Mesenchymal stem cell (in vitro differentiated cells and primary cell): Measurements from ENCODE around the gene TSLP.

Experiments
- DNase-seq: peaks from one replicate; pipeline ENCODE4 v3.0.0-alpha.2; 2013
- H2AFZ ChIP-seq: one replicate; pipeline ENCODE4 v1.6.1; 2013; ENCODE audit warnings: low read depth, mild to moderate bottlenecking, control low read depth, inconsistent platforms, low read length, moderate library complexity
- H2AK5ac ChIP-seq: 2 replicates; pipeline ENCODE4 v1.6.1; 2013; ENCODE audit warnings: low read length, moderate library complexity, mild to moderate bottlenecking, inconsistent platforms; ENCODE audit not compliant: severe bottlenecking
- H2BK120ac ChIP-seq: one replicate; pipeline ENCODE4 v1.6.1; 2013; ENCODE audit warnings: low read depth, mild to moderate bottlenecking, inconsistent platforms, low read length, moderate library complexity
- H2BK12ac ChIP-seq, 2 experiments: one replicate each; pipeline ENCODE4 v1.6.1; 2013; ENCODE audit warnings: inconsistent platforms in 2 of 2, low read length in 2 of 2, mild to moderate bottlenecking in 2 of 2, moderate library complexity in 2 of 2, control low read depth in 1 of 2
- H2BK15ac ChIP-seq: one replicate; pipeline ENCODE4 v1.6.1; 2013; ENCODE audit warnings: mild to moderate bottlenecking, low read depth, inconsistent platforms; ENCODE audit not compliant: poor library complexity, severe bottlenecking
- H2BK5ac ChIP-seq: 2 replicates; pipeline ENCODE4 v1.6.1; 2013; ENCODE audit warnings: low read depth, mild to moderate bottlenecking, low read length, control low read depth, inconsistent platforms; ENCODE audit not compliant: poor library complexity, severe bottlenecking
- H3K14ac ChIP-seq, 2 experiments: one replicate each; pipeline ENCODE4 v1.6.1; 2013; ENCODE audit warnings: inconsistent platforms in 2 of 2, low read length in 2 of 2, control low read depth in 1 of 2, mild to moderate bottlenecking in 1 of 2, moderate library complexity in 1 of 2
- H3K18ac ChIP-seq, 2 experiments: one replicate each; pipeline ENCODE4 v1.6.1; 2013; ENCODE audit warnings: inconsistent platforms in 2 of 2, low read length in 2 of 2, control low read depth in 1 of 2, low read depth in 1 of 2, mild to moderate bottlenecking in 1 of 2
- H3K23ac ChIP-seq, 2 experiments: one replicate each; pipeline ENCODE4 v1.6.1; 2013; ENCODE audit warnings: inconsistent platforms in 2 of 2, low read length in 2 of 2, mild to moderate bottlenecking in 2 of 2, moderate library complexity in 2 of 2, control low read depth in 1 of 2
- H3K27ac ChIP-seq: 2 replicates; pipeline ENCODE4 v1.5.1; 2013; ENCODE audit warnings: mild to moderate bottlenecking, moderate library complexity, low read length, control low read depth, inconsistent platforms; ENCODE audit not compliant: poor library complexity, severe bottlenecking
- H3K27me3 ChIP-seq, 2 experiments: 2 replicates each; pipeline versions ENCODE4 v1.6.1 to v1.7.0; 2013; ENCODE audit warnings: low read length in 2 of 2, mild to moderate bottlenecking in 2 of 2, moderate library complexity in 2 of 2, control low read depth in 1 of 2, inconsistent platforms in 1 of 2; ENCODE audit not compliant: control insufficient read depth in 1 of 2, insufficient read depth in 1 of 2
- H3K36me3 ChIP-seq, 2 experiments: 2 replicates each; pipeline versions ENCODE4 v1.6.1 to v1.7.0; 2013; ENCODE audit warnings: low read length in 2 of 2, control low read depth in 1 of 2, inconsistent platforms in 1 of 2, low read depth in 1 of 2, mild to moderate bottlenecking in 1 of 2; ENCODE audit not compliant: insufficient read depth in 2 of 2, control insufficient read depth in 1 of 2
- H3K4ac ChIP-seq, 2 experiments: one replicate each; pipeline ENCODE4 v1.6.1; 2013; ENCODE audit warnings: inconsistent platforms in 2 of 2, low read length in 2 of 2, mild to moderate bottlenecking in 2 of 2, moderate library complexity in 2 of 2, control low read depth in 1 of 2, low read depth in 1 of 2
- H3K4me1 ChIP-seq: 2 replicates; pipeline ENCODE4 v1.6.1; 2013; ENCODE audit warnings: low read depth, low read length, control low read depth; ENCODE audit not compliant: control insufficient read depth, insufficient read depth
- H3K4me2 ChIP-seq: 2 replicates; pipeline ENCODE4 v1.6.1; 2013; ENCODE audit warnings: low read length, mild to moderate bottlenecking, inconsistent platforms; ENCODE audit not compliant: poor library complexity, severe bottlenecking
- H3K4me3 ChIP-seq, 2 experiments: 2 replicates each; pipeline versions ENCODE4 v1.5.1 to v1.7.0; 2013; ENCODE audit warnings: low read length in 2 of 2, mild to moderate bottlenecking in 2 of 2, control low read depth in 1 of 2, low read depth in 1 of 2; ENCODE audit not compliant: insufficient read depth in 1 of 2
- H3K79me1 ChIP-seq: replicated peaks from 2 replicates; pipeline ENCODE4 v1.6.1; 2013; ENCODE audit warnings: mild to moderate bottlenecking, control low read depth, low read length, inconsistent platforms; ENCODE audit not compliant: poor library complexity, severe bottlenecking
- H3K9ac ChIP-seq: 2 replicates; pipeline ENCODE4 v1.7.0; 2013; ENCODE audit warnings: mild to moderate bottlenecking, low read length, moderate library complexity
- H3K9me3 ChIP-seq: 2 replicates; pipeline ENCODE4 v1.7.0; 2013; ENCODE audit warnings: mild to moderate bottlenecking, low read length; ENCODE audit not compliant: control insufficient read depth
- H4K8ac ChIP-seq: one replicate; pipeline ENCODE4 v1.6.1; 2013; ENCODE audit warnings: inconsistent platforms, mild to moderate bottlenecking, low read length, moderate library complexity
- H4K91ac ChIP-seq: one replicate; pipeline ENCODE4 v1.6.1; 2013; ENCODE audit warnings: mild to moderate bottlenecking, low read length, inconsistent platforms
- WGBS: methylation state at CpG from one replicate; pipeline ENCODE4 v1.1.7; 2013; ENCODE audit warnings: mixed read lengths; 5-methylcytosine and 5-hydroxymethylcytosine counted together

Gene TSLP

GRCh38 chr5:111121926-111122325, 50.4 kb downstream of the TSLP start:
- Histone ChIP-seq H2BK5ac (no peak overlapping the region), H3K9ac (no peak overlapping the region), H3K9me3 (no peaks in the 10 kb centered on the region), H3K4me3 (no peak overlapping the region), H3K4ac (no peak overlapping the region), H4K8ac (no peak overlapping the region), H3K27ac (no peak overlapping the region), H2AK5ac (no peak overlapping the region), H3K23ac (no peak overlapping the region), H2AFZ (no peak overlapping the region), H2BK120ac (no peak overlapping the region), H3K4me2 (no peak overlapping the region), H2BK12ac (no peak overlapping the region), H3K4me1 (no peaks in the 10 kb centered on the region), H3K18ac (no peak overlapping the region), H4K91ac (no peak overlapping the region), H3K27me3 (no peaks in the 10 kb centered on the region), H3K79me1 (peaks cover 3% of the 10 kb centered on the region), H3K36me3 (peaks cover 3 to 96% of the 10 kb centered on the region in 2 experiments), H3K14ac (no peak overlapping the region), H2BK15ac (no peak overlapping the region)
- no peak for DNase-seq

GRCh38 chr5:111122398-111122797, 50.9 kb downstream of the TSLP start:
- H3K4ac ChIP-seq = no peak overlapping the region
- WGBS = 100% methylated on average over 2 of the region's 2 CpGs

GRCh38 chr5:111124793-111125192, 53.3 kb downstream of the TSLP start:
- Histone ChIP-seq H3K4me3 (no peak overlapping the region), H3K4ac (no peak overlapping the region), H2AFZ (no peak overlapping the region), H3K4me2 (no peak overlapping the region), H3K9ac (no peak overlapping the region), H3K27me3 (no peaks in the 10 kb centered on the region), H2AK5ac (no peak overlapping the region), H4K8ac (no peak overlapping the region), H2BK5ac (no peak overlapping the region), H3K79me1 (no peaks in the 10 kb centered on the region), H2BK120ac (no peak overlapping the region), H3K9me3 (no peaks in the 10 kb centered on the region), H3K36me3 (peaks cover 3 to 79% of the 10 kb centered on the region in 2 experiments), H2BK12ac (no peak overlapping the region), H3K4me1 (no peaks in the 10 kb centered on the region), H3K23ac (no peak overlapping the region), H4K91ac (no peak overlapping the region), H2BK15ac (no peak overlapping the region), H3K27ac (no peak overlapping the region), H3K18ac (no peak overlapping the region), H3K14ac (no peak overlapping the region)
- no CpG with 5 or more reads among the region's 1 CpG for WGBS
- DNase-seq = no peak

More at GRCh38 chr5:111122398-111122797, 50.9 kb downstream of the TSLP start:
- H3K18ac ChIP-seq = no peak overlapping the region
- no peak overlapping the region for H3K27ac ChIP-seq
- no peak overlapping the region for H4K8ac ChIP-seq
- no peak overlapping the region for H3K23ac ChIP-seq
- no peaks in the 10 kb centered on the region for H3K27me3 ChIP-seq
- no peak overlapping the region for H2AFZ ChIP-seq
- no peak overlapping the region for H3K14ac ChIP-seq
- H2BK120ac ChIP-seq = no peak overlapping the region
- H2BK12ac ChIP-seq = no peak overlapping the region
- no peaks in the 10 kb centered on the region for H3K4me1 ChIP-seq
- no peak overlapping the region for H3K4me2 ChIP-seq
- no peak overlapping the region for H4K91ac ChIP-seq
- DNase-seq = no peak
- H3K9ac ChIP-seq = no peak overlapping the region
- peaks cover 1% of the 10 kb centered on the region for H3K79me1 ChIP-seq
- H2BK15ac ChIP-seq = no peak overlapping the region
- no peaks in the 10 kb centered on the region for H3K9me3 ChIP-seq
- H3K36me3 ChIP-seq = peaks cover 3 to 97% of the 10 kb centered on the region in 2 experiments
- H2BK5ac ChIP-seq = no peak overlapping the region
- H2AK5ac ChIP-seq = no peak overlapping the region
- no peak overlapping the region for H3K4me3 ChIP-seq

- no peaks in the 10 kb centered on the region for H3K79me1 ChIP-seq
- H3K9me3 ChIP-seq = no peaks in the 10 kb centered on the region
- WGBS = 97% methylated on average over 3 of the region's 3 CpGs
- no peaks in the 10 kb centered on the region for H3K27me3 ChIP-seq
- peaks cover 3 to 58% of the 10 kb centered on the region in 2 experiments for H3K36me3 ChIP-seq
- DNase-seq = no peak
- no peak overlapping the region for H3K4me3 ChIP-seq
- H2BK5ac ChIP-seq = no peak overlapping the region
- H2BK15ac ChIP-seq = no peak overlapping the region
- no peaks in the 10 kb centered on the region for H3K4me1 ChIP-seq
- no peak overlapping the region for H3K18ac ChIP-seq
- H3K9ac ChIP-seq = no peak overlapping the region
- H4K8ac ChIP-seq = no peak overlapping the region
- no peak overlapping the region for H2AK5ac ChIP-seq
- no peak overlapping the region for H4K91ac ChIP-seq
- no peak overlapping the region for H2BK12ac ChIP-seq
- no peak overlapping the region for H3K4me2 ChIP-seq
- no peak overlapping the region for H2AFZ ChIP-seq
- no peak overlapping the region for H2BK120ac ChIP-seq
- no peak overlapping the region for H3K4ac ChIP-seq
- H3K27ac ChIP-seq = no peak overlapping the region
- no peak overlapping the region for H3K23ac ChIP-seq
- no peak overlapping the region for H3K14ac ChIP-seq
Observed at GRCh38 chr5:111126896-111127295, 55.4 kb downstream of the TSLP start.
